H1 (cell line): ENCODE data around the gene WRAP73. TPM values are rescaled to one million over a fixed set of nuclear protein-coding genes. Genes with fewer than 3 reads are reported as not detected.

ENCODE experiments used
- CTCF ChIA-PET: fragments of 300-600 bp; sonication (Branson Sonifier 250); formaldehyde crosslinking; loops from one replicate; lab custom pipeline; 2021; ENCODE audit not compliant: partially characterized antibody; lab: Charles Lee
- POLR2A ChIA-PET: fragments of 300-600 bp; sonication (Branson Sonifier 250); formaldehyde crosslinking; loops from one replicate; lab custom pipeline; 2021; ENCODE audit warnings: inconsistent platforms; ENCODE audit not compliant: partially characterized antibody; lab: Charles Lee
- DNase-seq, 2 experiments: peaks; one replicate each; pipeline versions ENCODE4 v3.0.0 to v3.0.0-alpha.2; 2010 to 2022; ENCODE audit warnings: low spot score in 2 of 2, low read depth in 1 of 2, mixed read lengths in 1 of 2
- FAIRE-seq: peaks from 2 replicates; lab custom pipeline; 2011; peaks lifted over from hg19 to GRCh38; lab: Jason Lieb, UNC
- H2AFZ ChIP-seq: 2 replicates; pipeline ENCODE4 v1.8.1; 2012; ENCODE audit warnings: low read length, inconsistent platforms
- H2AK5ac ChIP-seq: 2 replicates; pipeline ENCODE4 v1.6.1; 2013; ENCODE audit warnings: low read depth, low read length
- H2BK120ac ChIP-seq: replicated peaks from 2 replicates; pipeline ENCODE3; 2013; ENCODE audit warnings: low read depth, low read length, inconsistent platforms
- H2BK12ac ChIP-seq: 2 replicates; pipeline ENCODE4 v1.6.1; 2013; ENCODE audit warnings: low read depth, low read length
- H2BK15ac ChIP-seq: 2 replicates; pipeline ENCODE4 v1.6.1; 2013; ENCODE audit warnings: low read length
- H2BK20ac ChIP-seq: 2 replicates; pipeline ENCODE4 v1.6.1; 2013; ENCODE audit warnings: low read length
- H2BK5ac ChIP-seq: 2 replicates; pipeline ENCODE4 v1.6.1; 2013; ENCODE audit warnings: low read depth, low read length
- H3K14ac ChIP-seq: 2 replicates; pipeline ENCODE4 v1.6.1; 2013; ENCODE audit warnings: inconsistent platforms; ENCODE audit not compliant: insufficient read length
- H3K18ac ChIP-seq: 2 replicates; pipeline ENCODE4 v1.6.1; 2013; ENCODE audit warnings: low read length; ENCODE audit errors: extremely low read depth
- H3K23ac ChIP-seq: 2 replicates; pipeline ENCODE4 v1.6.1; 2013; ENCODE audit warnings: inconsistent platforms; ENCODE audit not compliant: insufficient read length
- H3K23me2 ChIP-seq: 2 replicates; pipeline ENCODE4 v1.6.1; 2013; ENCODE audit warnings: low read depth, low read length
- H3K27ac ChIP-seq: 2 replicates; pipeline ENCODE4 v1.6.1; 2011; ENCODE audit warnings: low read depth, low read length, inconsistent platforms
- H3K27me3 ChIP-seq, 4 experiments: replicated peaks in 1 of 4; 1 replicate in 1 of 4; 2 replicates in 3 of 4; pipeline versions ENCODE4 v1.6.1 to v1.8.1; 2011 to 2013; ENCODE audit warnings: low read length in 3 of 4, mild to moderate bottlenecking in 3 of 4, inconsistent platforms in 2 of 4, mixed read lengths in 2 of 4, moderate library complexity in 1 of 4; ENCODE audit not compliant: control insufficient read depth in 3 of 4, insufficient read depth in 3 of 4; ENCODE audit errors: extremely low read depth in 1 of 4
- H3K36me3 ChIP-seq, 4 experiments: 2 replicates each; pipeline versions ENCODE4 v1.6.1 to v1.8.1; 2011 to 2013; ENCODE audit warnings: mild to moderate bottlenecking in 4 of 4, low read length in 3 of 4, moderate library complexity in 2 of 4, control low read depth in 1 of 4, inconsistent platforms in 1 of 4; ENCODE audit not compliant: insufficient read depth in 4 of 4, control insufficient read depth in 2 of 4
- H3K4ac ChIP-seq: replicated peaks from 2 replicates; pipeline ENCODE3; 2013; ENCODE audit warnings: low read length, low read depth, mixed read lengths, inconsistent platforms; ENCODE audit not compliant: insufficient read length
- H3K4me1 ChIP-seq, 4 experiments: replicated peaks in 1 of 4; 1 replicate in 1 of 4; 2 replicates in 3 of 4; pipeline versions ENCODE4 v1.6.1 to v1.8.1; 2011 to 2013; ENCODE audit warnings: low read length in 3 of 4, inconsistent platforms in 2 of 4, mixed read lengths in 1 of 4; ENCODE audit not compliant: insufficient read depth in 4 of 4, control insufficient read depth in 3 of 4
- H3K4me2 ChIP-seq, 2 experiments: 2 replicates each; pipeline versions ENCODE4 v1.6.1 to v1.8.1; 2011 to 2013; ENCODE audit warnings: low read depth in 2 of 2, low read length in 2 of 2, control low read depth in 1 of 2, inconsistent platforms in 1 of 2, mild to moderate bottlenecking in 1 of 2; ENCODE audit not compliant: insufficient read depth in 1 of 2
- H3K4me3 ChIP-seq, 4 experiments: fragments of 200-600, 300-600 bp in 1 of 4; sonication (generic), shearing (Covaris generic), sonication (Bioruptor Twin) in 1 of 4; 2 replicates each; pipeline versions ENCODE4 v1.5.1 to v1.8.1; 2011 to 2016; ENCODE audit warnings: low read length in 4 of 4, low read depth in 3 of 4, control low read depth in 2 of 4, inconsistent platforms in 2 of 4, mild to moderate bottlenecking in 2 of 4, mixed read lengths in 1 of 4, moderate library complexity in 1 of 4; ENCODE audit not compliant: insufficient read depth in 2 of 4; ENCODE audit errors: extremely low read depth in 1 of 4
- H3K56ac ChIP-seq: replicated peaks from 2 replicates; pipeline ENCODE3; 2013; ENCODE audit warnings: low read depth, mild to moderate bottlenecking, mixed read lengths, low read length, inconsistent platforms; ENCODE audit not compliant: insufficient read length
- H3K79me1 ChIP-seq: 2 replicates; pipeline ENCODE4 v1.6.1; 2013; ENCODE audit warnings: low read depth, low read length, control low read depth
- H3K79me2 ChIP-seq, 2 experiments: 2 replicates each; pipeline versions ENCODE4 v1.6.1 to v1.8.1; 2012 to 2013; ENCODE audit warnings: low read length in 2 of 2, mild to moderate bottlenecking in 2 of 2, inconsistent platforms in 1 of 2; ENCODE audit not compliant: insufficient read depth in 2 of 2, control insufficient read depth in 1 of 2
- H3K9ac ChIP-seq, 4 experiments: replicated peaks in 1 of 4; 1 replicate in 1 of 4; 2 replicates in 3 of 4; pipeline versions ENCODE4 v1.6.1 to v1.8.1; 2011 to 2013; ENCODE audit warnings: low read depth in 3 of 4, low read length in 3 of 4, control low read depth in 2 of 4, mild to moderate bottlenecking in 2 of 4, moderate library complexity in 2 of 4, inconsistent platforms in 1 of 4; ENCODE audit errors: extremely low read depth in 1 of 4
- H3K9me3 ChIP-seq, 2 experiments: 2 replicates each; pipeline versions ENCODE4 v1.6.1 to v1.8.1; 2012 to 2013; ENCODE audit warnings: mild to moderate bottlenecking in 2 of 2, moderate library complexity in 2 of 2, control low read depth in 1 of 2, inconsistent platforms in 1 of 2, low read depth in 1 of 2, low read length in 1 of 2, mixed read lengths in 1 of 2; ENCODE audit not compliant: insufficient read depth in 2 of 2
- H4K20me1 ChIP-seq, 2 experiments: replicated peaks in 1 of 2; 2 replicates each; pipeline versions ENCODE3 to v1.8.1; 2011 to 2013; ENCODE audit warnings: inconsistent platforms in 2 of 2, low read length in 2 of 2, mild to moderate bottlenecking in 1 of 2; ENCODE audit not compliant: insufficient read depth in 2 of 2, control insufficient read depth in 1 of 2
- H4K5ac ChIP-seq: 2 replicates; pipeline ENCODE4 v1.6.1; 2013; ENCODE audit warnings: low read length, low read depth, mixed read lengths, inconsistent platforms; ENCODE audit not compliant: insufficient read length
- H4K8ac ChIP-seq: 2 replicates; pipeline ENCODE4 v1.8.0; 2013; ENCODE audit warnings: mild to moderate bottlenecking, moderate library complexity, low read length, inconsistent platforms; ENCODE audit not compliant: insufficient read depth; ENCODE audit errors: extremely low read depth
- H4K91ac ChIP-seq: replicated peaks from 2 replicates; pipeline ENCODE3; 2013; ENCODE audit warnings: low read length, mixed read lengths, inconsistent platforms; ENCODE audit not compliant: insufficient read length
- BRCA1 ChIP-seq: IDR thresholded peaks from 2 replicates; pipeline ENCODE4 v1.6.1; 2012; ENCODE audit warnings: low read depth, low read length, improper control_type of control experiment
- CHD1 ChIP-seq: IDR thresholded peaks from 2 replicates; pipeline ENCODE4 v1.6.1; 2012; ENCODE audit warnings: low read depth, low read length, improper control_type of control experiment
- CTBP2 ChIP-seq: IDR thresholded peaks from 2 replicates; pipeline ENCODE4 v1.7.0; 2011; ENCODE audit warnings: borderline replicate concordance, mild to moderate bottlenecking, moderate library complexity, mixed read lengths, low read length; ENCODE audit not compliant: insufficient read depth, insufficient read length
- EGR1 ChIP-seq: IDR thresholded peaks from 2 replicates; pipeline ENCODE4 v1.6.1; 2011; ENCODE audit warnings: low read depth, low read length, borderline replicate concordance
- GABPA ChIP-seq: IDR thresholded peaks from 2 replicates; pipeline ENCODE4 v1.6.1; 2011; ENCODE audit warnings: mild to moderate bottlenecking, low read length, moderate library complexity, borderline replicate concordance; ENCODE audit not compliant: insufficient read depth
- HDAC2 ChIP-seq, 2 experiments: fragments of 300-600 bp in 1 of 2; sonication (generic) in 1 of 2; IDR thresholded peaks; 2 replicates each; pipeline ENCODE4 v1.6.1; 2011 to 2012; ENCODE audit warnings: low read depth in 2 of 2, low read length in 2 of 2, mild to moderate bottlenecking in 2 of 2, moderate library complexity in 2 of 2, borderline replicate concordance in 1 of 2, inconsistent platforms in 1 of 2
- HDAC6 ChIP-seq: IDR thresholded peaks from one replicate; pipeline ENCODE4 v1.7.1; 2012; ENCODE audit warnings: low read depth, mild to moderate bottlenecking, inconsistent platforms, low read length, moderate library complexity
- NRF1 ChIP-seq: IDR thresholded peaks from 2 replicates; pipeline ENCODE4 v1.6.1; 2011; ENCODE audit warnings: mild to moderate bottlenecking, low read depth, low read length, improper control_type of control experiment
- SIRT6 ChIP-seq: IDR thresholded peaks from one replicate; pipeline ENCODE4 v1.7.1; 2012; ENCODE audit warnings: low read length, inconsistent platforms
- TEAD4 ChIP-seq: IDR thresholded peaks from 2 replicates; pipeline ENCODE4 v1.6.1; 2012; ENCODE audit warnings: low read depth, low read length, inconsistent platforms, mixed read lengths
- WGBS, 2 experiments: shearing (Covaris generic) in 1 of 2; methylation state at CpG; one replicate each; pipeline versions ENCODE4 v1.1.6 to v1.1.7; 2013 to 2015; ENCODE audit warnings: low lambda C conversion rate in 2 of 2, mixed read lengths in 2 of 2, inconsistent platforms in 1 of 2, low coverage in 1 of 2, missing lambda C conversion rate in 1 of 2; ENCODE audit not compliant: insufficient replicate concordance in 2 of 2, insufficient coverage in 1 of 2, insufficient read length in 1 of 2; ENCODE audit errors: extremely low coverage in 1 of 2, missing lambda C conversion rate in 1 of 2; 5-methylcytosine and 5-hydroxymethylcytosine counted together
- polyA plus RNA-seq, 7 experiments: library from polyadenylated mRNA; depleted of rRNA in 3 of 7; stranded (reverse) in 5 of 7; unstranded in 2 of 7; fragments of >200 nt in 5 of 7; fragments of 200-250 nt in 2 of 7; gene quantifications; 1 replicate in 5 of 7; 2 replicates in 1 of 7; 4 replicates in 1 of 7; pipeline versions ENCODE4 v1.2.1 to v1.2.3, GENCODE V29; 2011 to 2013; ENCODE audit warnings: missing spikeins in 2 of 7, mixed read lengths in 2 of 7
- total RNA-seq: library from RNA; stranded (reverse); fragmentation: NEBNext Ultra II Directional; extraction: Animal tissue kit (Norgen Biotek cat#: 25700); gene quantifications from 2 replicates; pipeline ENCODE4 v1.2.1, GENCODE V29; 2021
- TF ChIP-seq, protein P1 (sequence below), 3 experiments: IDR thresholded peaks; 1 replicate in 2 of 3; 2 replicates in 1 of 3; pipeline versions ENCODE4 v1.5.1 to v1.6.1; 2011; ENCODE audit warnings: low read length in 3 of 3, mild to moderate bottlenecking in 3 of 3, inconsistent platforms in 2 of 3, low read depth in 1 of 3, moderate library complexity in 1 of 3; ENCODE audit not compliant: insufficient read depth in 1 of 3; ENCODE audit errors: control extremely low read depth in 1 of 3

Gene WRAP73
- total and polyA plus RNA-seq, 2 of the 8 experiments (the other 6 are each of a cell fraction or from before 2014, with no cell fraction given), result 30.3 to 50.7 TPM

- H3K4ac ChIP-seq, result no peak overlapping the region
- no peak for FAIRE-seq
- H3K23ac ChIP-seq, result no peak overlapping the region
- peak overlapping the region; percentile 41; the same call in 1 of the 2 replicates for H4K8ac ChIP-seq
- H2BK12ac ChIP-seq, result no peak overlapping the region
- H4K5ac ChIP-seq, result peak overlapping the region; percentile 36
- 87% methylated on average over 8 of the region's 10 CpGs; no CpG with 5 or more reads in 1 of the 2 experiments for WGBS, 2 experiments
- H3K79me1 ChIP-seq, result 0 out of 2 replicates have a peak, but pooled peaks cover 2% of the 10 kb centered on the region
- H3K9me3 ChIP-seq, result no peaks in the 10 kb centered on the region
- no peak overlapping the region for H2AFZ ChIP-seq
- H3K4me2 ChIP-seq, result peak overlapping the region in 1 of 2 experiments; percentile 7; a peak in 2 of 4 replicates
- CTCF ChIA-PET, result interaction anchor here (0.7 to 9.7 kb wide), 10 partner anchors 11 to 169 kb away, joined by 3 to 132 read pairs (median 6); partner anchors contain the start of genes MEGF6 and TPRG1L
- DNase-seq, result no peak
- H3K14ac ChIP-seq, result no peak overlapping the region
- no peaks in the 10 kb centered on the region for H3K36me3 ChIP-seq
- no peaks in the 10 kb centered on the region for H3K23me2 ChIP-seq
- H3K9ac ChIP-seq, result peak overlapping the region in 1 of 4 experiments; percentile 3; a peak in 1 of 7 replicates
- POLR2A ChIA-PET, result interaction anchor here (0.7 to 1.7 kb wide), 6 partner anchors 10 to 137 kb away, joined by 3 to 9 read pairs (median 3); partner anchors contain the start of gene MEGF6
- H2BK15ac ChIP-seq, result no peak overlapping the region
- no peak overlapping the region for H3K27ac ChIP-seq
- no peak overlapping the region for H2BK5ac ChIP-seq
- no peaks in the 10 kb centered on the region for H4K20me1 ChIP-seq
- no peak overlapping the region for H2AK5ac ChIP-seq
- H3K79me2 ChIP-seq, result no peaks in the 10 kb centered on the region
- peaks cover 0 to 28% (median 18%) of the 10 kb centered on the region in 4 experiments; a peak in 6 of 7 replicates for H3K4me1 ChIP-seq
- no peak overlapping the region for H4K91ac ChIP-seq
- H3K56ac ChIP-seq, result no peak overlapping the region
- H3K27me3 ChIP-seq, result no peaks in the 10 kb centered on the region
- H2BK20ac ChIP-seq, result no peak overlapping the region
- no peak overlapping the region; the same call in none of the 2 replicates for H3K18ac ChIP-seq
- no peak overlapping the region for H2BK120ac ChIP-seq
- no peak overlapping the region for H3K4me3 ChIP-seq
- no peak for TF ChIP-seq GABPA
- no peak for TF ChIP-seq HDAC2 (IDR thresholded peaks at IDR 0.05; ENCODE audit: borderline replicate concordance in 1 of 2, low read depth in 2 of 2, low read length in 2 of 2)
- TF ChIP-seq BRCA1, result no peak
- TF ChIP-seq SIRT6, result no peak
- TF ChIP-seq CHD1, result no peak
- TF ChIP-seq, protein P1, sequence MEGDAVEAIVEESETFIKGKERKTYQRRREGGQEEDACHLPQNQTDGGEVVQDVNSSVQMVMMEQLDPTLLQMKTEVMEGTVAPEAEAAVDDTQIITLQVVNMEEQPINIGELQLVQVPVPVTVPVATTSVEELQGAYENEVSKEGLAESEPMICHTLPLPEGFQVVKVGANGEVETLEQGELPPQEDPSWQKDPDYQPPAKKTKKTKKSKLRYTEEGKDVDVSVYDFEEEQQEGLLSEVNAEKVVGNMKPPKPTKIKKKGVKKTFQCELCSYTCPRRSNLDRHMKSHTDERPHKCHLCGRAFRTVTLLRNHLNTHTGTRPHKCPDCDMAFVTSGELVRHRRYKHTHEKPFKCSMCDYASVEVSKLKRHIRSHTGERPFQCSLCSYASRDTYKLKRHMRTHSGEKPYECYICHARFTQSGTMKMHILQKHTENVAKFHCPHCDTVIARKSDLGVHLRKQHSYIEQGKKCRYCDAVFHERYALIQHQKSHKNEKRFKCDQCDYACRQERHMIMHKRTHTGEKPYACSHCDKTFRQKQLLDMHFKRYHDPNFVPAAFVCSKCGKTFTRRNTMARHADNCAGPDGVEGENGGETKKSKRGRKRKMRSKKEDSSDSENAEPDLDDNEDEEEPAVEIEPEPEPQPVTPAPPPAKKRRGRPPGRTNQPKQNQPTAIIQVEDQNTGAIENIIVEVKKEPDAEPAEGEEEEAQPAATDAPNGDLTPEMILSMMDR (IDR thresholded peaks at IDR 0.05; ENCODE audit: control extremely low read depth in 1 of 3, insufficient read depth in 1 of 3, low read depth in 1 of 3, low read length in 3 of 3), result no peak
- no peak for TF ChIP-seq NRF1
- no peak for TF ChIP-seq CTBP2
- no peak for TF ChIP-seq EGR1
- TF ChIP-seq TEAD4, result no peak
- TF ChIP-seq HDAC6, result no peak
Observed at GRCh38 chr1:3593745-3594144, 56.2 kb downstream of the WRAP73 start.
